NB4 (cell line): ENCODE results near the gene ZSWIM1.

Experiments
- CTCF ChIP-seq: IDR thresholded peaks from one replicate; pipeline ENCODE4 v1.5.1; 2012; ENCODE audit warnings: low read depth, low read length
- MAX ChIP-seq: IDR thresholded peaks from 2 replicates; pipeline ENCODE4 v1.6.1; 2011; ENCODE audit warnings: low read depth, low read length
- POLR2A ChIP-seq: IDR thresholded peaks from 2 replicates; pipeline ENCODE4 v1.6.1; 2011; ENCODE audit warnings: mild to moderate bottlenecking; ENCODE audit not compliant: insufficient read length; ENCODE audit errors: extremely low read depth

GRCh38 chr20:45845452-45845851 is 35.6 kb upstream of the ZSWIM1 start:
- no peak for TF ChIP-seq CTCF
- TF ChIP-seq POLR2A: no peak
- no peak for TF ChIP-seq MAX
